DND-41 (cell line): ENCODE measurements around the gene NDUFS3.

Experiments
- CTCF ChIP-seq: IDR thresholded peaks from 2 replicates; pipeline ENCODE4 v1.5.1; 2012; ENCODE audit warnings: borderline replicate concordance, low read length, moderate library complexity, mild to moderate bottlenecking; ENCODE audit not compliant: poor library complexity, severe bottlenecking; ENCODE audit errors: extremely low read depth
- EZH2 ChIP-seq: IDR thresholded peaks from 3 replicates; pipeline ENCODE4 v1.6.1; 2012; ENCODE audit warnings: borderline replicate concordance, low read depth, mild to moderate bottlenecking, moderate library complexity, low read length, inconsistent platforms; ENCODE audit not compliant: severe bottlenecking

DNA sequence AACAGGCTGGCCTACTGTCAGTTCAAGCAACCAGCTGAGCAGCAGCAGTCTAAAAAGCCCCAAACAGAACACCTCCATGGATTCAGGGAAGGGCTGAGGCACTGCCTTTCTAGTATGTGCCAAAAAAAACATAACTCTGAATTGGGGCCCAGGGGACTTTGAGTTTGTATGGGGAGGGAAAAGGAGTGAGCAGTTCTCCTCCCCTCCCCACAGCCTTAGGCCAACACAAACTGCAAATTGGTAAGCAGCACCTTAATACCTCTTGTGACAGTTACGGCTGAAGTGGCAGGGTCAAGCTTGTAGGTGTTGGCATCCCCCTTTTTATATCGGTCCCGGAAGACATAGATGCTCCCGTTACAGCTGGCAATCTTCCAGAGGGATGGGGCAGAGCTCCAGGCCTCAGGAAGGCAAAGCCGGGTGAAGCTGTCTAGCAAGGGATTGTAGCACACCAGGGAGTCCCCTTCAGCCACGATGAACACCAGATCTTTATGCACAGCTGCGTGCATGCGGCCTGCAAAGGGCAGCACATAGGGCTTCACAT lies 6.1 kb upstream of the NDUFS3 start:
- TF ChIP-seq EZH2 (no peak), CTCF (no peak)
